ENCODE measurements around the gene GOT1. TPM values are rescaled to one million over a fixed set of nuclear protein-coding genes. Genes with fewer than 3 reads are reported as not detected.

Gene GOT1
- total and polyA plus RNA-seq, 2 of the 8 experiments (the other 6 are each of a cell fraction or from before 2014, with no cell fraction given), result 16.7 to 47.0 TPM

GRCh38 chr10:99430451-99431189, at the start of gene GOT1 (continued):
- no peak for TF ChIP-seq CBX8 (IDR thresholded peaks at IDR 0.05; ENCODE audit: borderline replicate concordance, low read depth, low read length)
- no peak for TF ChIP-seq BCL11A (IDR thresholded peaks at IDR 0.05; ENCODE audit: low read depth in 2 of 2, low read length in 2 of 2)
- TF ChIP-seq TCF12 (IDR thresholded peaks at IDR 0.05; ENCODE audit: low read depth, low read length), result no peak
- TF ChIP-seq TEAD4 (IDR thresholded peaks at IDR 0.05; ENCODE audit: low read depth, low read length), result no peak
- TF ChIP-seq GABPA (IDR thresholded peaks at IDR 0.05; ENCODE audit: borderline replicate concordance, insufficient read depth, low read length), result 0 out of 2 replicates have a peak, but pooled peaks have one; percentile 36
- TF ChIP-seq NRF1 (IDR thresholded peaks at IDR 0.05; ENCODE audit: low read depth, low read length), result 0 out of 2 replicates have a peak, but pooled peaks have one; percentile 13
- TF ChIP-seq JUN (IDR thresholded peaks at IDR 0.05; ENCODE audit: low read depth, low read length), result no peak
- TF ChIP-seq FOSL1 (IDR thresholded peaks at IDR 0.05; ENCODE audit: insufficient read depth, low read depth, low read length), result no peak
- TF ChIP-seq JUND (IDR thresholded peaks at IDR 0.05; ENCODE audit: low read length), result peak; percentile 86
- TF ChIP-seq SRF (IDR thresholded peaks at IDR 0.05; ENCODE audit: low read depth, low read length), result no peak
- 0 out of 4 replicates have a peak, but pooled peaks have one; percentile 57 to 66 for TF ChIP-seq SIN3A (conservative IDR thresholded peaks at IDR 0.05 in 1 of 2, IDR thresholded peaks at IDR 0.05 in 1 of 2; ENCODE audit: low read depth in 1 of 2, low read length in 2 of 2)

Data from H1 (cell line).